Activated B cell treated with CpG ODN at 0.5 μM for 24 hours (primary cell): ENCODE measurements around the gene SLITRK2. TPM values are rescaled to one million over a fixed set of nuclear protein-coding genes. Genes with fewer than 3 reads are reported as not detected.

ENCODE experiments used
- ATAC-seq: fragments of 200-7000 bp; cut with Tn5 transposase; one replicate; pipeline ENCODE4 v1.10.0; 2021; ENCODE audit warnings: low read depth, mild to moderate bottlenecking, moderate library complexity
- CTCF ChIA-PET: fragments of 350-600 bp; sonication (Branson Sonifier 250); formaldehyde crosslinking; loops from one replicate; lab custom pipeline; 2021; ENCODE audit warnings: antibody characterized with exemption; lab: Charles Lee
- POLR2A ChIA-PET: fragments of 350-600 bp; sonication (Branson Sonifier 250); formaldehyde crosslinking; loops from one replicate; lab custom pipeline; 2021; ENCODE audit warnings: antibody characterized with exemption; lab: Charles Lee
- DNase-seq: peaks from one replicate; pipeline ENCODE4 v3.0.0; 2022
- H3K27ac Mint-ChIP-seq: one replicate; pipeline ENCODE4 v1.8.0; 2020; ENCODE audit warnings: mixed read lengths
- H3K27me3 Mint-ChIP-seq: one replicate; pipeline ENCODE4 v1.8.0; 2021; ENCODE audit warnings: mixed read lengths
- H3K36me3 Mint-ChIP-seq: one replicate; pipeline ENCODE4 v1.8.0; 2021; ENCODE audit warnings: low read depth, mixed read lengths
- H3K4me1 Mint-ChIP-seq: one replicate; pipeline ENCODE4 v1.8.0; 2021; ENCODE audit warnings: mixed read lengths
- H3K4me3 Mint-ChIP-seq: one replicate; pipeline ENCODE4 v1.8.0; 2020; ENCODE audit warnings: mild to moderate bottlenecking, mixed read lengths
- H3K9me3 Mint-ChIP-seq: one replicate; pipeline ENCODE4 v1.8.0; 2020; ENCODE audit warnings: mixed read lengths
- CTCF ChIP-seq: fragments of 200-600 bp; IDR thresholded peaks from one replicate; pipeline ENCODE4 v1.8.0; 2022; ENCODE audit warnings: antibody characterized with exemption, mild to moderate bottlenecking
- intact Hi-C: fragments of 100-400 bp; cut with micrococcal nuclease; formaldehyde crosslinking; loops from one replicate; pipeline ENCODE4 v1.15.1; 2024
- total RNA-seq: library from RNA; stranded (reverse); gene quantifications from 2 replicates; pipeline ENCODE4 v1.2.3, GENCODE V29; 2022

SLITRK2 gene
- total RNA-seq, 1 donor from 2014 or later = not detected

GRCh38 chrX:145832796-145833195 lies 15.2 kb downstream of the SLITRK2 start:
- POLR2A ChIA-PET = no interaction called here
- no peak overlapping the region for H3K4me3 Mint-ChIP-seq

GRCh38 chrX:145840531-145840930 lies 22.9 kb downstream of the SLITRK2 start:
- no peak overlapping the region for H3K4me3 Mint-ChIP-seq
- CTCF ChIA-PET = no interaction called here

More at GRCh38 chrX:145832796-145833195, 15.2 kb downstream of the SLITRK2 start:
- Mint-ChIP-seq H3K9me3 (no peaks in the 10 kb centered on the region), H3K4me1 (no peaks in the 10 kb centered on the region), H3K36me3 (no peaks in the 10 kb centered on the region), H3K27ac (no peak overlapping the region), H3K27me3 (no peaks in the 10 kb centered on the region)
- TF ChIP-seq CTCF = no peak
- CTCF ChIA-PET = no interaction called here
- ATAC-seq (no peak), DNase-seq (no peak)
- intact Hi-C loops = no loop called here

GRCh38 chrX:145843146-145843904 lies 25.7 kb downstream of the SLITRK2 start:
- CTCF ChIA-PET = no interaction called here
- ATAC-seq = no peak
- intact Hi-C loops = no loop called here
- no peaks in the 10 kb centered on the region for H3K27me3 Mint-ChIP-seq
- H3K4me3 Mint-ChIP-seq = no peak overlapping the region
- no peaks in the 10 kb centered on the region for H3K9me3 Mint-ChIP-seq
- H3K27ac Mint-ChIP-seq = no peak overlapping the region
- DNase-seq = no peak
- no peaks in the 10 kb centered on the region for H3K4me1 Mint-ChIP-seq
- no peak for TF ChIP-seq CTCF
- H3K36me3 Mint-ChIP-seq = no peaks in the 10 kb centered on the region
- POLR2A ChIA-PET = no interaction called here

More at GRCh38 chrX:145840531-145840930, 22.9 kb downstream of the SLITRK2 start:
- TF ChIP-seq CTCF = no peak
- no peaks in the 10 kb centered on the region for H3K27me3 Mint-ChIP-seq
- no peak overlapping the region for H3K27ac Mint-ChIP-seq
- H3K4me1 Mint-ChIP-seq = no peaks in the 10 kb centered on the region
- DNase-seq (no peak), ATAC-seq (no peak)
- no peaks in the 10 kb centered on the region for H3K36me3 Mint-ChIP-seq
- H3K9me3 Mint-ChIP-seq = no peaks in the 10 kb centered on the region
- POLR2A ChIA-PET = no interaction called here
- intact Hi-C loops = no loop called here

GRCh38 chrX:145844886-145845285 lies 27.3 kb downstream of the SLITRK2 start:
- Mint-ChIP-seq H3K36me3 (no peaks in the 10 kb centered on the region), H3K27me3 (no peaks in the 10 kb centered on the region), H3K4me3 (no peak overlapping the region), H3K9me3 (no peaks in the 10 kb centered on the region), H3K27ac (no peak overlapping the region), H3K4me1 (no peaks in the 10 kb centered on the region)
- intact Hi-C loops = no loop called here
- DNase-seq (no peak), ATAC-seq (no peak)
- TF ChIP-seq CTCF = no peak
- CTCF ChIA-PET = no interaction called here
- POLR2A ChIA-PET = no interaction called here

- ATAC-seq = no peak
Observed at GRCh38 chrX:145848448-145848847, 30.8 kb downstream of the SLITRK2 start.

More at GRCh38 chrX:145848448-145848847, 30.8 kb downstream of the SLITRK2 start:
- no peak for TF ChIP-seq CTCF
- Mint-ChIP-seq H3K36me3 (no peaks in the 10 kb centered on the region), H3K4me3 (no peak overlapping the region), H3K4me1 (no peaks in the 10 kb centered on the region), H3K9me3 (no peaks in the 10 kb centered on the region), H3K27me3 (no peaks in the 10 kb centered on the region), H3K27ac (no peak overlapping the region)
- intact Hi-C loops = no loop called here
- no peak for DNase-seq
- POLR2A ChIA-PET = no interaction called here
- CTCF ChIA-PET = no interaction called here
